Trophoblast cell (in vitro differentiated cells and primary cell): ENCODE data around the gene DTX3.

Experiments used
- DNase-seq, 2 donors: peaks; one replicate each; pipeline ENCODE4 v3.0.0-alpha.2; 2016
- H2AFZ ChIP-seq: 2 replicates; pipeline ENCODE4 v1.6.1; 2013; ENCODE audit warnings: low read length, moderate library complexity, mild to moderate bottlenecking; ENCODE audit not compliant: insufficient read depth, poor library complexity
- H2AK5ac ChIP-seq: 2 replicates; pipeline ENCODE4 v1.6.1; 2013; ENCODE audit warnings: mild to moderate bottlenecking, low read length
- H2BK120ac ChIP-seq: 2 replicates; pipeline ENCODE4 v1.6.1; 2013; ENCODE audit warnings: low read length, mild to moderate bottlenecking, moderate library complexity; ENCODE audit not compliant: insufficient read depth, poor library complexity
- H2BK12ac ChIP-seq: 2 replicates; pipeline ENCODE4 v1.6.1; 2013; ENCODE audit warnings: mild to moderate bottlenecking, low read length, moderate library complexity
- H2BK5ac ChIP-seq: 2 replicates; pipeline ENCODE4 v1.6.1; 2013; ENCODE audit warnings: low read length, low read depth, moderate library complexity, mild to moderate bottlenecking; ENCODE audit not compliant: poor library complexity
- H3K14ac ChIP-seq: 2 replicates; pipeline ENCODE4 v1.6.1; 2013; ENCODE audit warnings: mild to moderate bottlenecking, low read length
- H3K18ac ChIP-seq: 2 replicates; pipeline ENCODE4 v1.6.1; 2013; ENCODE audit warnings: mild to moderate bottlenecking, low read length
- H3K23ac ChIP-seq: 2 replicates; pipeline ENCODE4 v1.6.1; 2013; ENCODE audit warnings: low read length
- H3K27ac ChIP-seq: 2 replicates; pipeline ENCODE4 v1.5.1; 2013; ENCODE audit warnings: low read depth, mild to moderate bottlenecking, inconsistent platforms, low read length, moderate library complexity
- H3K27me3 ChIP-seq: 2 replicates; pipeline ENCODE4 v1.6.1; 2013; ENCODE audit warnings: inconsistent platforms, mild to moderate bottlenecking, low read length, moderate library complexity; ENCODE audit not compliant: insufficient read depth
- H3K36me3 ChIP-seq, 2 experiments: 1 replicate in 1 of 2; 2 replicates in 1 of 2; pipeline ENCODE4 v1.6.1; 2013; ENCODE audit warnings: low read length in 2 of 2, mild to moderate bottlenecking in 2 of 2, moderate library complexity in 1 of 2; ENCODE audit not compliant: insufficient read depth in 2 of 2, control insufficient read depth in 1 of 2
- H3K4ac ChIP-seq: 2 replicates; pipeline ENCODE4 v1.6.1; 2013; ENCODE audit warnings: low read depth, mild to moderate bottlenecking, low read length, moderate library complexity
- H3K4me1 ChIP-seq, 2 experiments: 1 replicate in 1 of 2; 2 replicates in 1 of 2; pipeline ENCODE4 v1.6.1; 2013; ENCODE audit warnings: low read length in 2 of 2, mild to moderate bottlenecking in 2 of 2, moderate library complexity in 1 of 2; ENCODE audit not compliant: insufficient read depth in 2 of 2, control insufficient read depth in 1 of 2
- H3K4me2 ChIP-seq: 2 replicates; pipeline ENCODE4 v1.6.1; 2013; ENCODE audit warnings: inconsistent platforms, mild to moderate bottlenecking, low read length, moderate library complexity
- H3K4me3 ChIP-seq: 2 replicates; pipeline ENCODE4 v1.5.1; 2013; ENCODE audit warnings: mild to moderate bottlenecking, low read depth, low read length, inconsistent platforms
- H3K79me1 ChIP-seq: one replicate; pipeline ENCODE4 v1.6.1; 2013; ENCODE audit warnings: low read length
- H3K79me2 ChIP-seq: 2 replicates; pipeline ENCODE4 v1.6.1; 2013; ENCODE audit warnings: low read length, mild to moderate bottlenecking; ENCODE audit not compliant: control insufficient read depth, insufficient read depth, poor library complexity
- H3K9ac ChIP-seq: 2 replicates; pipeline ENCODE4 v1.6.1; 2013; ENCODE audit warnings: mild to moderate bottlenecking, low read length
- H3K9me3 ChIP-seq: 2 replicates; pipeline ENCODE4 v1.6.1; 2013; ENCODE audit warnings: low read depth, mild to moderate bottlenecking, control low read depth, inconsistent platforms, low read length; ENCODE audit not compliant: insufficient read depth
- H4K12ac ChIP-seq: 2 replicates; pipeline ENCODE4 v1.6.1; 2013; ENCODE audit warnings: low read depth, mild to moderate bottlenecking, low read length, moderate library complexity
- H4K8ac ChIP-seq: 2 replicates; pipeline ENCODE4 v1.6.1; 2013; ENCODE audit warnings: low read depth, mild to moderate bottlenecking, low read length, moderate library complexity
- H4K91ac ChIP-seq: one replicate; pipeline ENCODE4 v1.6.1; 2013; ENCODE audit warnings: low read depth, mild to moderate bottlenecking, low read length, moderate library complexity
- WGBS: extraction: QIAGEN DNeasy Blood & Tissue Kit; methylation state at CpG from one replicate; pipeline ENCODE4 v1.1.7; 2013; ENCODE audit warnings: missing lambda C conversion rate; ENCODE audit not compliant: insufficient read length, insufficient coverage; ENCODE audit errors: extremely low coverage; 5-methylcytosine and 5-hydroxymethylcytosine counted together

The DTX3 gene

DNA sequence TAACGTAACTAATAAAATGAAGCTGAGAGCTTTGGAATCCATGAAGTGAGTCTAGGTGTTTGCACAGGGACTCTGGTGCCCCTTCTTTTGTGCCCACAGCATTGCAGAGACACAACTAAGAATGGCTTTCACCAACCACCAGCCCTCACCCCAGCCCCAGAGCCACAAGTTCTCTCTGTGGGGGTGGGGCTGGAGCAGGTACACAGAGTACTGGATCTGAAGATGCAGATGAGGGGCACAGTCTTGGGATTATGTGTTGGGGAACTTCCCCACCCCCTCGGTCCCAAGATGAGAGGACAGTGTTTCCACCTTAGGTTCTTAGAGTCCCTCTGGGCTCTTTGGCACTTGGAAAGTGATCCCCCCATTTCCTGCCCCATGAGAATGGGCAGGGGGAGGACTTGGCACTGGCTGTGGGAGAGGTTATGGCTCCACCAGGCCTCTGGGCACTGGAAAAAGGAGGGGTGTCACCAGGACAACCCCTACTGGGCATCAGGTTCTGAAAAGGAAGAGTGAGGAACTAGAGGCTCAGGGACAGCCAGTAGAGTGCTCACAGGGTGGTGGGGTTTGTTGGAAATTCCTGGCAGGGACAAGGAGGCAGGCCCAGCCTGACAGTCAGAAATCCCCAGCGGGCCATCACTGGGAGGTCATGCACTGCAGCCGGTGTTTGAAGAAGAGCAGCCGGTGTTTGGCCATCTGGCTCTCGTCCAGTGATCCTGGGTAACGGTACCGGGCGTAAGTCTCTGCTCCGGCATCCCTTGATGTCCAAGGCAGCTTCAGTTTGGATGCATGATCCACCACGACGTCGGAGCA is 21.7 kb downstream of the DTX3 start:
- Histone ChIP-seq H3K4me1 (peaks cover 4 to 7% of the 10 kb centered on the region in 2 experiments), H3K14ac (no peak overlapping the region), H4K12ac (no peak overlapping the region), H2BK12ac (no peak overlapping the region), H2AK5ac (no peak overlapping the region), H3K79me2 (no peaks in the 10 kb centered on the region), H4K8ac (no peak overlapping the region), H2BK120ac (no peak overlapping the region), H3K18ac (no peak overlapping the region), H3K36me3 (no peaks in the 10 kb centered on the region), H3K9ac (no peak overlapping the region), H3K27ac (no peak overlapping the region), H3K4me2 (no peak overlapping the region), H2AFZ (no peak overlapping the region), H3K27me3 (peaks cover 78% of the 10 kb centered on the region), H3K79me1 (no peaks in the 10 kb centered on the region), H3K4me3 (no peak overlapping the region), H3K9me3 (peaks cover 24% of the 10 kb centered on the region), H4K91ac (no peak overlapping the region), H3K23ac (no peak overlapping the region), H3K4ac (no peak overlapping the region), H2BK5ac (no peak overlapping the region)
- no peak for DNase-seq
- no CpG with 5 or more reads among the region's 13 CpGs for WGBS

DNA sequence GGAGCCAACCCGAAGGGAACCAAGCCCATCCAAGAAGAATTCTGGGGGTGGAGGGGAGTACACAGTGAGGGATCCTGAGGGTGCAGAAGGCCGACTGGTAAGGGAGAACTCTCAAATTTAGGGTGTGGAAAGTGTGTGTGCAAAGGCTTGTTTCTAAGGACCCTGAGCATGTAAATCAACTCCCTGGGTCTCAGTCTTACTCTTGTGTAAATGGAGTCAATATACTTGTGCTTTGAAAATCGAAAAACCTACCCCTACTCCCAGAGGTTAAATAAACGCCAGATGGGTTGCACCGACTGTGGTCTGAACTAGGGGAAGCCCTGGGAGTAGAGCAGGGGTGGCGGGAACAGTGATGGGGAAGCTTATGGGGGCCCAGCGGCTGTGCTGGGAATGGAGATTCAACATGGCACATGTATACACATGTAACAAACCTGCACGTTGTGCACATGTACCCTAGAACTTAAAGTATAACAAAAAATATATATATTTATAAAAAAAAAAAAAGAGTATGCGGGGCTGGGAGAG is 22.4 kb downstream of the DTX3 start:
- DNase-seq = no peak
- H3K23ac ChIP-seq = no peak overlapping the region

DNA sequence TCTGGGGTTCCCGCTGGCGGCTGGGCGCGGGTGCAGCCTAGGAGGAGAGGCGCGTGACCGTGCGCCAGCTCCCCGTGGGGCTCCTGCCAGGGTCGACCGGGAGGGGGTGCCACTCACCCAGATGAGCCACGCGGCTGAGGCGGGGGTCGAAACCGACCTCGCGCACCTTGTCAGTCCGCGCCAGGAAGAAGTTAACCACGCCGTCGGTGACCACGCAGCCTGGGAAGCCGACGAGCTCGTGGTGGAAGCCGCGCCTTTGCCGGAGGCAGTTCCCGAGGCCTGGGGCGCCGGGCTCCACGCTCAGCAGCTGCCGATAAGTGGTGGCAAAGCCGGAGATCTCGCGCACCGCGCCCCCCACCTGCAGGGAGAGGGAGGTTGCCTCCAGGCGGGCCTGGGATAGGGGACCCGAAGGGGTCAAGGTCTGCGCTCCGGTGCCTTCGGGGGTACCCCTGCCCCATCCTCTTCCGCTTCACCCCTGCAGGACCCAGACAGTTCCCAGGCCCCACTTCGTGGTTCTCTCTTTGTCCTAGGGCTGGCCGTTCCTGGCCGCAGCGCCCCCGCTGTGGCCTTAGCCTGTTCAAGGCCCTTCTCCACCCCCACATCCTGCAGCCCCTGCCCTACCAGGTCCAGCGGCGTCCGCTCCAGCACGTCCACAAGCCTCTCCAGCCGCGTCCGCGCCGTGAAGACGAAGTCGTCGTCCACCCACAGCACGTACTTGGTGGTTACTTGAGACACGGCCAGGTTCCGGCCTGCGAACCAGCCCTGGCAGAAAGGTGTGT is 23.1 kb downstream of the DTX3 start:
- H3K36me3 ChIP-seq = no peaks in the 10 kb centered on the region
- no CpG with 5 or more reads among the region's 67 CpGs for WGBS

More for the DNA sequence above, 22.4 kb downstream of the DTX3 start:
- Histone ChIP-seq H3K27ac (no peak overlapping the region), H2AFZ (no peak overlapping the region), H3K4me2 (no peak overlapping the region), H3K4ac (no peak overlapping the region), H4K91ac (no peak overlapping the region), H4K8ac (no peak overlapping the region), H2BK120ac (no peak overlapping the region), H3K14ac (no peak overlapping the region), H3K9ac (no peak overlapping the region), H3K79me1 (no peaks in the 10 kb centered on the region), H4K12ac (no peak overlapping the region), H2AK5ac (no peak overlapping the region), H3K4me3 (no peak overlapping the region), H3K9me3 (peaks cover 24% of the 10 kb centered on the region), H3K79me2 (no peaks in the 10 kb centered on the region), H2BK5ac (no peak overlapping the region), H3K18ac (no peak overlapping the region), H2BK12ac (no peak overlapping the region), H3K4me1 (peaks cover 4% of the 10 kb centered on the region in 2 experiments), H3K36me3 (no peaks in the 10 kb centered on the region), H3K27me3 (peaks cover 78% of the 10 kb centered on the region)
- no CpG with 5 or more reads among the region's 9 CpGs for WGBS

DNA sequence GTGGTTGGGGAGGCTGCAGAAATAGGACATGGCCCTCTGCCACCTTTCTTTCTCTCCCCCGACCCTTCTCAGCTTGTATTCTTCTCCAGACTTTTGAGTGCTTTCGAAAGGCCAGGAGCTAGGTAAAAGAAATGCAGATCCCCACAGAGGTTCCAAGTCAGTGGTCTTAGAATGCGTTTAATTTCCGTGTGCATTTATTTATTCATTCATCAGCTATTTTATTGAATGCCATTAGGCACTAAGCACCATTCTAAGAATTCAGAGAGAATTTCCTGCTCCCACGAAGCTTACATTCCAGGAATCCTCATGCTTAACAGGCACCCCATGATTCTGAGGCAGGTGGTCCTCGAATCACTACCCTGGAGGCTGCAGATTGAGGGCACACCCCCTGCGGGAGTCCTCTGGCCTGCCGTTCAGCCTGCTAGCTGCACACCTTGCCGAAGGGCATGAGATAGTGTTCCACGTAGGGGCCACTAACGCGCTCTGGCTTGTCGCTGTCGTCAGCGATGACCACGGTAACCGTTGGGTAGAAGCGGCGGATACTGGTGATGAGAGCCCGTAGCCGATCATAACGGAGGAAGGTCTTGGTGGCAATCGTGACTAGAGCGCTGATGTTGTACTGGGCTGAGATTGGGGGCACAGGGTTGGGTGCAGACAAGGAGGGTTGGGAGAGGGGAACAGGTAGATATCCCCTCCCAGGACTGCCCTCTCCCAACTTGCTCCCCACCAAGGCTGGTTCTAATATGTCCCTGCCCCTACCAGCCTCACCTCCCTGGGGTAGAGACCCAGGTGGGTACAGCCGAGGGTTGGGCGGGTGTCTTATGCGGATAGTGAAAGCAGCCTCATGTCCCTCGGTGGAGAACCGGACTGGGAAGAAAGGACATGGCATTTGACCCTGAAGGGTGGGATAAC is 23.9 kb downstream of the DTX3 start:
- no peak overlapping the region for H2BK120ac ChIP-seq
- H3K79me1 ChIP-seq = no peaks in the 10 kb centered on the region
- no peak overlapping the region for H3K4me3 ChIP-seq
- H2BK5ac ChIP-seq = no peak overlapping the region
- H2BK12ac ChIP-seq = no peak overlapping the region
- H3K36me3 ChIP-seq = no peaks in the 10 kb centered on the region
- H3K9ac ChIP-seq = no peak overlapping the region
- no CpG with 5 or more reads among the region's 29 CpGs for WGBS
- H2AFZ ChIP-seq = no peak overlapping the region
- H3K14ac ChIP-seq = no peak overlapping the region
- DNase-seq = no peak
- H4K91ac ChIP-seq = no peak overlapping the region
- no peak overlapping the region for H3K4me2 ChIP-seq
- no peak overlapping the region for H3K4ac ChIP-seq
- H3K23ac ChIP-seq = no peak overlapping the region
- H3K27ac ChIP-seq = no peak overlapping the region
- peaks cover 2% of the 10 kb centered on the region for H3K79me2 ChIP-seq
- H4K12ac ChIP-seq = no peak overlapping the region
- no peak overlapping the region for H3K18ac ChIP-seq
- peaks cover 4% of the 10 kb centered on the region in 2 experiments for H3K4me1 ChIP-seq
- peaks cover 24% of the 10 kb centered on the region for H3K9me3 ChIP-seq
- no peak overlapping the region for H4K8ac ChIP-seq
- H3K27me3 ChIP-seq = peaks cover 88% of the 10 kb centered on the region
- H2AK5ac ChIP-seq = no peak overlapping the region

More for the DNA sequence above, 23.1 kb downstream of the DTX3 start:
- Histone ChIP-seq H3K18ac (no peak overlapping the region), H2BK5ac (no peak overlapping the region), H4K12ac (no peak overlapping the region), H2BK120ac (no peak overlapping the region), H2BK12ac (no peak overlapping the region), H4K8ac (no peak overlapping the region), H3K9ac (no peak overlapping the region), H3K14ac (no peak overlapping the region), H2AK5ac (no peak overlapping the region), H3K4me3 (peak overlapping the region; percentile 8), H3K4me1 (peaks cover 4% of the 10 kb centered on the region in 2 experiments), H2AFZ (peak overlapping the region; percentile 8), H3K27ac (no peak overlapping the region), H3K4me2 (no peak overlapping the region), H3K27me3 (peaks cover 81% of the 10 kb centered on the region), H3K79me1 (no peaks in the 10 kb centered on the region), H3K23ac (no peak overlapping the region), H3K9me3 (peaks cover 24% of the 10 kb centered on the region), H4K91ac (no peak overlapping the region), H3K79me2 (peaks cover under 1% of the 10 kb centered on the region), H3K4ac (no peak overlapping the region)
- DNase-seq = peak in 1 of 2 donors; percentile 18
